ENCODE data around the gene IMPA2. TPM values are rescaled to one million over a fixed set of nuclear protein-coding genes. Genes with fewer than 3 reads are reported as not detected.

Gene IMPA2
- total and polyA plus RNA-seq, 2 of the 13 experiments (the other 11 are each of a cell fraction or from before 2014, with no cell fraction given): 37.8 to 71.8 TPM

DNA sequence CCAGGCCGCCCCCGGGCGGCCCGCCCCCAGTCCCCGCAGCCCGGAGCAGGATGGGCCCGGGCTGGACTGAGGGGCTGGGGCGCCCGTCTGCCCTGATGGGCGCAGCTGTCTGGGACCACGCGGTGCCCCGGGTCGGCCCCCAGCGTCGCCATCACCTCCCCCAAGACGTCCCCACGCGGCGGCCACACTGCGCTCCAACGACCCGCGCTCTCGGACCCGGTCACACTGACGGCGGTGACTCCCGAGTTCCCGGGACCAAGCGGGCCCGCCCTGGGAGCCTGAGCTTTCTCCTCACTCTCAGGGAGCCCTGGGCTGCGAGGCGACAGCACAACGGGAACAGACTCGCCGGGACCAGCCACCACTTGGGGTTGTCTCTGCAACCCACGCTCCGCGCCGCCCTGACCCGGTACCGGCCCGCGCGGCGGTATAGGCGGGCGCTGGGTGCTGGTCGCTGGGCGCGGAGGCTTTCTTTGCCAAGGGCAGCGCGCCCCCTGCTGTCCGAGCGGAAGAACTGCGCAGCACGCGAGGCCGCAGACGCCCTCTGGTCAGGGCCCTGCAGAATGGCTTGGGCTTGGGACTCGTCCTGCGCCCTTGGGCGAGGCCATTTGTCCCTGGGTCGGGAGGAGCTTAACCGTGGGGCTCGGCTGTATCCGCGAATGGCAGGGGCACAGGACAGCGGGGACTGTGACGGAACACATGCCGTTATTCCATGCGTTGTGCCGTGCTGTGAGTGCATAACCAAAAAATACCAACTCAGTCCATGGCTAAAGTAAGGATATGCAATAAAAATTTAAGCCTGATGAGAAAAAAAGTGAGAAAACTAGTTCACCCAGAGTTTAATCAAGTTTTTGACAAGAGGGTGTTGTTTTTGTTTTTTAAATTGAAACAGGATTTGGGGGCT lies 57.6 kb downstream of the IMPA2 start (continued):
- TF ChIP-seq, protein P1, sequence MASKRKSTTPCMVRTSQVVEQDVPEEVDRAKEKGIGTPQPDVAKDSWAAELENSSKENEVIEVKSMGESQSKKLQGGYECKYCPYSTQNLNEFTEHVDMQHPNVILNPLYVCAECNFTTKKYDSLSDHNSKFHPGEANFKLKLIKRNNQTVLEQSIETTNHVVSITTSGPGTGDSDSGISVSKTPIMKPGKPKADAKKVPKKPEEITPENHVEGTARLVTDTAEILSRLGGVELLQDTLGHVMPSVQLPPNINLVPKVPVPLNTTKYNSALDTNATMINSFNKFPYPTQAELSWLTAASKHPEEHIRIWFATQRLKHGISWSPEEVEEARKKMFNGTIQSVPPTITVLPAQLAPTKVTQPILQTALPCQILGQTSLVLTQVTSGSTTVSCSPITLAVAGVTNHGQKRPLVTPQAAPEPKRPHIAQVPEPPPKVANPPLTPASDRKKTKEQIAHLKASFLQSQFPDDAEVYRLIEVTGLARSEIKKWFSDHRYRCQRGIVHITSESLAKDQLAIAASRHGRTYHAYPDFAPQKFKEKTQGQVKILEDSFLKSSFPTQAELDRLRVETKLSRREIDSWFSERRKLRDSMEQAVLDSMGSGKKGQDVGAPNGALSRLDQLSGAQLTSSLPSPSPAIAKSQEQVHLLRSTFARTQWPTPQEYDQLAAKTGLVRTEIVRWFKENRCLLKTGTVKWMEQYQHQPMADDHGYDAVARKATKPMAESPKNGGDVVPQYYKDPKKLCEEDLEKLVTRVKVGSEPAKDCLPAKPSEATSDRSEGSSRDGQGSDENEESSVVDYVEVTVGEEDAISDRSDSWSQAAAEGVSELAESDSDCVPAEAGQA (IDR thresholded peaks at IDR 0.05; ENCODE audit: low read depth): 0 out of 2 replicates have a peak, but pooled peaks have one; percentile 38
- TF ChIP-seq, protein P1 (CRISPR knock-in tag; IDR thresholded peaks at IDR 0.05; ENCODE audit: borderline replicate concordance): no peak
- no peak for TF ChIP-seq HNF4G (IDR thresholded peaks at IDR 0.05; ENCODE audit: borderline replicate concordance, low read depth, low read length)
- peak; percentile 49; the same call in 1 of the 2 replicates for TF ChIP-seq HNF4G (CRISPR knock-in tag; IDR thresholded peaks at IDR 0.05; ENCODE audit: borderline replicate concordance, low read depth)
- peak; percentile 67; the same call in 1 of the 2 replicates for TF ChIP-seq ZNF605 (CRISPR knock-in tag; IDR thresholded peaks at IDR 0.05)
- TF ChIP-seq, protein P2, sequence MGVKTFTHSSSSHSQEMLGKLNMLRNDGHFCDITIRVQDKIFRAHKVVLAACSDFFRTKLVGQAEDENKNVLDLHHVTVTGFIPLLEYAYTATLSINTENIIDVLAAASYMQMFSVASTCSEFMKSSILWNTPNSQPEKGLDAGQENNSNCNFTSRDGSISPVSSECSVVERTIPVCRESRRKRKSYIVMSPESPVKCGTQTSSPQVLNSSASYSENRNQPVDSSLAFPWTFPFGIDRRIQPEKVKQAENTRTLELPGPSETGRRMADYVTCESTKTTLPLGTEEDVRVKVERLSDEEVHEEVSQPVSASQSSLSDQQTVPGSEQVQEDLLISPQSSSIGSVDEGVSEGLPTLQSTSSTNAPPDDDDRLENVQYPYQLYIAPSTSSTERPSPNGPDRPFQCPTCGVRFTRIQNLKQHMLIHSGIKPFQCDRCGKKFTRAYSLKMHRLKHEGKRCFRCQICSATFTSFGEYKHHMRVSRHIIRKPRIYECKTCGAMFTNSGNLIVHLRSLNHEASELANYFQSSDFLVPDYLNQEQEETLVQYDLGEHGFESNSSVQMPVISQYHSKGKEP (CRISPR knock-in tag; IDR thresholded peaks at IDR 0.05): no peak
- TF ChIP-seq, protein P3, sequence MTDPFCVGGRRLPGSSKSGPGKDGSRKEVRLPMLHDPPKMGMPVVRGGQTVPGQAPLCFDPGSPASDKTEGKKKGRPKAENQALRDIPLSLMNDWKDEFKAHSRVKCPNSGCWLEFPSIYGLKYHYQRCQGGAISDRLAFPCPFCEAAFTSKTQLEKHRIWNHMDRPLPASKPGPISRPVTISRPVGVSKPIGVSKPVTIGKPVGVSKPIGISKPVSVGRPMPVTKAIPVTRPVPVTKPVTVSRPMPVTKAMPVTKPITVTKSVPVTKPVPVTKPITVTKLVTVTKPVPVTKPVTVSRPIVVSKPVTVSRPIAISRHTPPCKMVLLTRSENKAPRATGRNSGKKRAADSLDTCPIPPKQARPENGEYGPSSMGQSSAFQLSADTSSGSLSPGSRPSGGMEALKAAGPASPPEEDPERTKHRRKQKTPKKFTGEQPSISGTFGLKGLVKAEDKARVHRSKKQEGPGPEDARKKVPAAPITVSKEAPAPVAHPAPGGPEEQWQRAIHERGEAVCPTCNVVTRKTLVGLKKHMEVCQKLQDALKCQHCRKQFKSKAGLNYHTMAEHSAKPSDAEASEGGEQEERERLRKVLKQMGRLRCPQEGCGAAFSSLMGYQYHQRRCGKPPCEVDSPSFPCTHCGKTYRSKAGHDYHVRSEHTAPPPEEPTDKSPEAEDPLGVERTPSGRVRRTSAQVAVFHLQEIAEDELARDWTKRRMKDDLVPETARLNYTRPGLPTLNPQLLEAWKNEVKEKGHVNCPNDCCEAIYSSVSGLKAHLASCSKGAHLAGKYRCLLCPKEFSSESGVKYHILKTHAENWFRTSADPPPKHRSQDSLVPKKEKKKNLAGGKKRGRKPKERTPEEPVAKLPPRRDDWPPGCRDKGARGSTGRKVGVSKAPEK (CRISPR knock-in tag; IDR thresholded peaks at IDR 0.05; ENCODE audit: borderline replicate concordance): peak; percentile 93; the same call in 1 of the 2 replicates
- TF ChIP-seq ZMAT3 (CRISPR knock-in tag; conservative IDR thresholded peaks at IDR 0.05): peak; percentile 49; the same call in 1 of the 2 replicates
- peak; percentile 96 for TF ChIP-seq ZNF891 (CRISPR knock-in tag; IDR thresholded peaks at IDR 0.05)
- no peak for TF ChIP-seq XBP1 (CRISPR knock-in tag; IDR thresholded peaks at IDR 0.05)
- peak; percentile 47; the same call in 1 of the 2 replicates for TF ChIP-seq MEIS2 (CRISPR knock-in tag; IDR thresholded peaks at IDR 0.05)
- TF ChIP-seq TOPORS (CRISPR knock-in tag; IDR thresholded peaks at IDR 0.05): peak; percentile 76; the same call in 1 of the 2 replicates
- peak; percentile 79; the same call in 1 of the 2 replicates for TF ChIP-seq ARID2 (CRISPR knock-in tag; IDR thresholded peaks at IDR 0.05; ENCODE audit: borderline replicate concordance)
- TF ChIP-seq NR2F6 (IDR thresholded peaks at IDR 0.05): no peak
- TF ChIP-seq NR2F6 (CRISPR knock-in tag; IDR thresholded peaks at IDR 0.05): peak; percentile 36; the same call in 1 of the 2 replicates
- peak; percentile 88; the same call in 1 of the 2 replicates for TF ChIP-seq ZNF34 (CRISPR knock-in tag; IDR thresholded peaks at IDR 0.05; ENCODE audit: borderline replicate concordance)
- peak; percentile 71 for TF ChIP-seq GATAD2A (CRISPR knock-in tag; IDR thresholded peaks at IDR 0.05)
- peak; percentile 49; the same call in 1 of the 2 replicates for TF ChIP-seq SMC3 (IDR thresholded peaks at IDR 0.05; ENCODE audit: low read length)
- TF ChIP-seq, protein P4, sequence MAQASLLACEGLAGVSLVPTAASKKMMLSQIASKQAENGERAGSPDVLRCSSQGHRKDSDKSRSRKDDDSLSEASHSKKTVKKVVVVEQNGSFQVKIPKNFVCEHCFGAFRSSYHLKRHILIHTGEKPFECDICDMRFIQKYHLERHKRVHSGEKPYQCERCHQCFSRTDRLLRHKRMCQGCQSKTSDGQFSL (CRISPR knock-in tag; IDR thresholded peaks at IDR 0.05): no peak

Measured in HepG2 (cell line).